IMR-90 (cell line): Measurements from ENCODE around the gene NANOS1.

ENCODE experiments used
- BHLHE40 ChIP-seq: fragments of 150-350 bp; IDR thresholded peaks from 2 replicates; pipeline ENCODE4 v1.6.1; 2016; ENCODE audit warnings: mild to moderate bottlenecking, low read depth, low read length
- CEBPB ChIP-seq: IDR thresholded peaks from 2 replicates; pipeline ENCODE4 v1.6.1; 2012; ENCODE audit warnings: low read depth, low read length, improper control_type of control experiment
- CTCF ChIP-seq: conservative IDR thresholded peaks from 2 replicates; pipeline ENCODE4 v1.5.1; 2012; ENCODE audit warnings: mild to moderate bottlenecking, low read depth, low read length, improper control_type of control experiment
- MAFK ChIP-seq: IDR thresholded peaks from 2 replicates; pipeline ENCODE4 v1.6.1; 2012; ENCODE audit warnings: low read depth, low read length, improper control_type of control experiment
- MAZ ChIP-seq: IDR thresholded peaks from 2 replicates; pipeline ENCODE4 v1.6.1; 2012; ENCODE audit warnings: low read depth, mild to moderate bottlenecking, low read length, improper control_type of control experiment, moderate library complexity, borderline replicate concordance
- MXI1 ChIP-seq: IDR thresholded peaks from 2 replicates; pipeline ENCODE4 v1.6.1; 2012; ENCODE audit warnings: low read depth, mild to moderate bottlenecking, low read length, moderate library complexity, borderline replicate concordance
- NFE2L2 ChIP-seq: fragments of 150-350 bp; IDR thresholded peaks from 2 replicates; pipeline ENCODE4 v1.6.1; 2016; ENCODE audit warnings: low read depth, mild to moderate bottlenecking, low read length
- POLR2A ChIP-seq: IDR thresholded peaks from 2 replicates; pipeline ENCODE4 v1.6.1; 2012; ENCODE audit warnings: mild to moderate bottlenecking, low read depth, low read length
- RAD21 ChIP-seq: IDR thresholded peaks from 2 replicates; pipeline ENCODE4 v1.6.1; 2012; ENCODE audit warnings: low read length, improper control_type of control experiment
- RCOR1 ChIP-seq: IDR thresholded peaks from 2 replicates; pipeline ENCODE4 v1.6.1; 2012; ENCODE audit warnings: mild to moderate bottlenecking, low read length, improper control_type of control experiment; ENCODE audit not compliant: insufficient replicate concordance
- RFX5 ChIP-seq: IDR thresholded peaks from 2 replicates; pipeline ENCODE4 v1.8.0; 2012; ENCODE audit warnings: low read depth, mild to moderate bottlenecking, low read length, moderate library complexity
- USF2 ChIP-seq: fragments of 150-350 bp; IDR thresholded peaks from 2 replicates; pipeline ENCODE4 v1.6.1; 2017; ENCODE audit warnings: mild to moderate bottlenecking, antibody characterized with exemption, low read length, low read depth
- TF ChIP-seq, protein P1 (sequence below): fragments of 150-350 bp; IDR thresholded peaks from 2 replicates; pipeline ENCODE4 v1.6.1; 2016; ENCODE audit warnings: low read depth, mild to moderate bottlenecking, low read length, moderate library complexity, borderline replicate concordance

DNA sequence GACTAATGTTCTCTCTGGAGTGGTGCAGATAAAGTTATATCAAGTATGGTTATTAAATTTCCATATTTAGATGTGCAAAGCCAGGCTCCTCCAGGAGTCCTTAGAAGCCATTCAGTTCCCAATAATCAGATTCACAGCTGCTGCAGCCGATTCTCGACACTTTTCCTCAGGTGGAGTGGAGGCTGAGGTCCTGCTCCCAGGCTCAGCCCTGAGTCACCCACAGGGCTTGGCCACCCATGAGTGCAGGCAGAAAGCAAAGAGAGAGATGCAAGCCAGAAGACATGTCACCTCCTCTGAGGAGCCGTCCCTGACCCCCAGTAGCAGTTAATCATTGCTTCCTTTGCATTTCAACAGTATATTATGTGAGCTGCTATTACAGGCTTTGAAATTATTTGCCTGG lies 36.3 kb upstream of the NANOS1 start:
- no peak for TF ChIP-seq RCOR1
- no peak for TF ChIP-seq MAZ
- no peak for TF ChIP-seq CTCF
- TF ChIP-seq POLR2A: no peak
- no peak for TF ChIP-seq RFX5
- no peak for TF ChIP-seq MAFK
- TF ChIP-seq RAD21: no peak
- TF ChIP-seq, protein P1, sequence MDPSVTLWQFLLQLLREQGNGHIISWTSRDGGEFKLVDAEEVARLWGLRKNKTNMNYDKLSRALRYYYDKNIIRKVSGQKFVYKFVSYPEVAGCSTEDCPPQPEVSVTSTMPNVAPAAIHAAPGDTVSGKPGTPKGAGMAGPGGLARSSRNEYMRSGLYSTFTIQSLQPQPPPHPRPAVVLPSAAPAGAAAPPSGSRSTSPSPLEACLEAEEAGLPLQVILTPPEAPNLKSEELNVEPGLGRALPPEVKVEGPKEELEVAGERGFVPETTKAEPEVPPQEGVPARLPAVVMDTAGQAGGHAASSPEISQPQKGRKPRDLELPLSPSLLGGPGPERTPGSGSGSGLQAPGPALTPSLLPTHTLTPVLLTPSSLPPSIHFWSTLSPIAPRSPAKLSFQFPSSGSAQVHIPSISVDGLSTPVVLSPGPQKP: no peak
- no peak for TF ChIP-seq CEBPB
- no peak for TF ChIP-seq NFE2L2
- TF ChIP-seq BHLHE40: no peak
- TF ChIP-seq MXI1: no peak
- no peak for TF ChIP-seq USF2
